Measurements from ENCODE around the gene ADD1. TPM values are rescaled to one million over a fixed set of nuclear protein-coding genes. Genes with fewer than 3 reads are reported as not detected.

The ADD1 gene
- total RNA-seq, 2 experiments from 2014 or later: 196 to 206 TPM

- CTCF ChIA-PET: no interaction called here
- intact Hi-C loops (cut with DNase I, micrococcal nuclease): no loop called here
- Mint-ChIP-seq H3K9me3 (ENCODE audit: low read depth) (no peaks in the 10 kb centered on the region), H3K4me1 (peaks cover 56% of the 10 kb centered on the region), H3K27me3 (no peaks in the 10 kb centered on the region), H3K27ac (peak overlapping the region; percentile 3), H3K4me3 (peak overlapping the region; percentile 62), H3K36me3 (ENCODE audit: low read depth) (peaks cover 35% of the 10 kb centered on the region)
- no peak for ATAC-seq
- POLR2A ChIA-PET: no interaction called here
- DNase-seq: no peak
These were observed 27.2 kb upstream of the ADD1 start for GRCh38 chr4:2816401-2816954.

DNA sequence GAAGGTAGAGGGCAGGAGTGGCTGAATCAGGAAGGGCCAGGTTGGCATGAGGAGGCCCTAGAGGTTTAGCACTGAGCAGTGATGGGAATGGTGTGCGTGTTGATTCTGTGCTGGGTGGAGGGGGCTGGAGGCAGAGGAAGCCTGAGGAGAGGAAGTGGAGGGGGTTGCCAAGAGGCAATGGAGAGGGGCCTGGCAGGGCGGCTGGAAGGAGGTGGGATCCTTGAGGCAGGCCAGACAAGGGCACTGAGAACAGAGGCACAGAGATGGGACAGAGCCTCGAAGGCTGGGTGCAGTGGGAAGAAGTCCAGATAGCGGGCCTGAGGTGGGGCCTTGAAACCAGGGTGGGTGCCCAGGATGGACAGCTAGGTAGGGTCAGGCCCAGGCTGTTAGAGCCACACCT is 26.5 kb upstream of the ADD1 start:
- peaks cover 30% of the 10 kb centered on the region for H3K36me3 Mint-ChIP-seq (ENCODE audit: low read depth)
- POLR2A ChIA-PET: interaction anchor here (0.6 kb wide), 1 partner anchor 27 kb away, joined by 8 read pairs; no protein-coding TSS in a partner anchor
- peak overlapping the region; percentile 3 for H3K27ac Mint-ChIP-seq
- H3K27me3 Mint-ChIP-seq: no peaks in the 10 kb centered on the region
- DNase-seq (no peak), ATAC-seq (no peak)
- H3K4me1 Mint-ChIP-seq: peaks cover 50% of the 10 kb centered on the region
- no peaks in the 10 kb centered on the region for H3K9me3 Mint-ChIP-seq (ENCODE audit: low read depth)
- peak overlapping the region; percentile 62 for H3K4me3 Mint-ChIP-seq
- CTCF ChIA-PET: no interaction called here
- intact Hi-C loops (cut with DNase I, micrococcal nuclease): no loop called here

DNA sequence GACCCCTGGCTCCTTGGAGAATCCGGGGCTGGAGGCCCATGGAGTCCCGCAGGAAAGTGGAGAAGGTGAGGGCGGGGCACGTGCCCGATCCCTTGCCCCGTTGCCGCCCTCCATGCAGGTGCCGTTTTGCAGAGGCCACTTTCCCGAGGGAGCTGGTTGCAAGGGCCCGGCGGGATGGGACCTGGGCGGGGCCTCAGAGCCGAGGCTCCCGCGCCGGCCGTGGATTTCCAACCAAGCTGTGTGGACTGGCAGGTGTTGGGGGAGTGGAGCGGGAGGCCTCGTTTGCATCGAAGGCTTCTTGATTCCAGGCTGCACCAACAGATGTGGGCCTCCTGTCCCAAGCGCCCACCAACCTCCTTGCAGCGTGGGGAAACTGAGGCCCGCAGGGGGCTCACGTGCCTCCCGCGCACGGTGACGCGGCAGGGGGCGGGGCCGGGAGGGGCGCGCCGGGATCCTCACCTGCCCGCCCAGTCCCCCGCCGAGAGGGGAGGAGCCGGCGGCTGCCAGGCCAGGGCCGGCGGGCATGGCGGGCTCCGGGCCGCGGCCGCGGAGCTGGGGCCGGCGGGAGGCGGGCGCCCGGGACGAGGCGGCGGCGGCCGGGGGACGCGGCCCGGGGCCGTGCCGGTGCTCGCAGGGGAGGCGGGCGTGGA is 25.8 kb upstream of the ADD1 start:
- DNase-seq (peak; percentile 53), ATAC-seq (peak; percentile 52)
- Mint-ChIP-seq H3K36me3 (ENCODE audit: low read depth) (peaks cover 30% of the 10 kb centered on the region), H3K4me3 (peak overlapping the region; percentile 62), H3K27me3 (no peaks in the 10 kb centered on the region), H3K9me3 (ENCODE audit: low read depth) (no peaks in the 10 kb centered on the region), H3K27ac (no peak overlapping the region), H3K4me1 (peaks cover 49% of the 10 kb centered on the region)
- POLR2A ChIA-PET: interaction anchor here (1.2 kb wide), 1 partner anchor 136 kb away, joined by 4 read pairs; no protein-coding TSS in a partner anchor
- intact Hi-C loops (cut with DNase I, micrococcal nuclease): no loop called here
- CTCF ChIA-PET: interaction anchor here (0.8 to 1.1 kb wide), 2 partner anchors 21 to 47 kb away, joined by 3 to 4 read pairs; no protein-coding TSS in a partner anchor

DNA sequence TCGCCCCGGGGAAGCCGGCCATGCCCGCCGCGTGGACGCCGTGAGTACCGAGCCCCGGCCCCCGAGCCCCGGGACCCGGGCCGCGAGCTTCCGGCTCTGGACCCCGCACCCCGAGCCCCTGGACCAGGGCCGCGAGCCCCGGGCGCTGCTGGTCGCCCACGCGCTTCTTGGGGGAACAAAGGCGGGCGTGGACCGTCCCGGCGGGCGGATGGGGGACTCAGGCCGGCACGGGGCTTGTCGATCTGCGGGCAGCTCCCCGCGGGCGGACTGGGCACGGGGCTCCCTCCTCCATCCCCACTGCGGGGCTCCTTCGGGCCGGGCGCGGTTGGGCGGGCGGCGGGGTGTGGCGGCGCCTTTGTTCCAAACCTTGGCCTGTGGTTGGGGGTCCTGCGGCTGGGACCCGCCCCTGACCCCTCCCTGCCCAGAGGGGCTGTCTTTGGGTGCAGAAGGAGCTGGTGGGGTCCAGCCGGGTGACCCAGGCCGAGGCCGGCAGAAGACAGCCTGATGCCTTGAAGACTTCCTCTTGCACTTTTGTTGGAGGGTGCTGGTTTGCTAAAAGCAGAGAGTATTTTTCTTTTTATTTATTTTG is 25.2 kb upstream of the ADD1 start:
- ChIA-PET POLR2A (interaction anchor here (0.6 to 1.2 kb wide), 2 partner anchors 136 to 294 kb away, joined by 4 read pairs; no protein-coding TSS in a partner anchor), CTCF (interaction anchor here (0.8 to 1.1 kb wide), 2 partner anchors 21 to 47 kb away, joined by 3 to 4 read pairs; no protein-coding TSS in a partner anchor)
- ATAC-seq (peak; percentile 13), DNase-seq (no peak)
- Mint-ChIP-seq H3K27me3 (no peaks in the 10 kb centered on the region), H3K9me3 (ENCODE audit: low read depth) (no peaks in the 10 kb centered on the region), H3K4me3 (peak overlapping the region; percentile 47), H3K27ac (no peak overlapping the region), H3K4me1 (peaks cover 43% of the 10 kb centered on the region), H3K36me3 (ENCODE audit: low read depth) (peaks cover 26% of the 10 kb centered on the region)
- intact Hi-C loops (cut with DNase I, micrococcal nuclease): no loop called here

- POLR2A ChIA-PET: interaction anchor here (0.6 to 1.2 kb wide), 3 partner anchors 10 to 295 kb away, joined by 3 to 4 read pairs (median 4); no protein-coding TSS in a partner anchor
These were observed 24.1 kb upstream of the ADD1 start for GRCh38 chr4:2819244-2820215.

GRCh38 chr4:2820216-2820982 is 23.2 kb upstream of the ADD1 start:
- ATAC-seq: no peak
- H3K36me3 Mint-ChIP-seq (ENCODE audit: low read depth): peaks cover 27% of the 10 kb centered on the region
- ChIA-PET CTCF (interaction anchor here (0.5 to 0.7 kb wide), 3 partner anchors 20 to 124 kb away, joined by 3 to 5 read pairs (median 3); no protein-coding TSS in a partner anchor), POLR2A (interaction anchor here (0.5 kb wide), 1 partner anchor 525 kb away, joined by 3 read pairs; no protein-coding TSS in a partner anchor)
- DNase-seq: no peak
- H3K4me1 Mint-ChIP-seq: peaks cover 24% of the 10 kb centered on the region
- H3K9me3 Mint-ChIP-seq (ENCODE audit: low read depth): no peaks in the 10 kb centered on the region
- no peak overlapping the region for H3K27ac Mint-ChIP-seq
- intact Hi-C loops (cut with DNase I, micrococcal nuclease): no loop called here
- no peaks in the 10 kb centered on the region for H3K27me3 Mint-ChIP-seq
- no peak overlapping the region for H3K4me3 Mint-ChIP-seq

More at GRCh38 chr4:2819244-2820215, 24.1 kb upstream of the ADD1 start:
- Mint-ChIP-seq H3K4me3 (peak overlapping the region; percentile 47), H3K36me3 (ENCODE audit: low read depth) (peaks cover 23% of the 10 kb centered on the region), H3K9me3 (ENCODE audit: low read depth) (no peaks in the 10 kb centered on the region), H3K27ac (no peak overlapping the region), H3K27me3 (no peaks in the 10 kb centered on the region), H3K4me1 (peaks cover 32% of the 10 kb centered on the region)
- CTCF ChIA-PET: interaction anchor here (0.7 to 1.1 kb wide), 2 partner anchors 46 to 100 kb away, joined by 3 to 4 read pairs; no protein-coding TSS in a partner anchor
- ATAC-seq (no peak), DNase-seq (no peak)
- intact Hi-C loops (cut with DNase I, micrococcal nuclease): no loop called here

- Mint-ChIP-seq H3K9me3 (ENCODE audit: low read depth) (no peaks in the 10 kb centered on the region), H3K27ac (no peak overlapping the region), H3K27me3 (no peaks in the 10 kb centered on the region), H3K36me3 (ENCODE audit: low read depth) (peaks cover 25% of the 10 kb centered on the region), H3K4me1 (peaks cover 5% of the 10 kb centered on the region), H3K4me3 (no peak overlapping the region)
- ATAC-seq (no peak), DNase-seq (no peak)
- intact Hi-C loops (cut with DNase I, micrococcal nuclease): no loop called here
- ChIA-PET CTCF (no interaction called here), POLR2A (no interaction called here)
These were observed 21.0 kb upstream of the ADD1 start for GRCh38 chr4:2822461-2823300.

GRCh38 chr4:2823301-2823670 is 20.4 kb upstream of the ADD1 start:
- Mint-ChIP-seq H3K4me1 (peaks cover 5% of the 10 kb centered on the region), H3K4me3 (no peak overlapping the region), H3K27ac (no peak overlapping the region), H3K36me3 (ENCODE audit: low read depth) (peaks cover 25% of the 10 kb centered on the region), H3K9me3 (ENCODE audit: low read depth) (no peaks in the 10 kb centered on the region), H3K27me3 (no peaks in the 10 kb centered on the region)
- intact Hi-C loops (cut with DNase I, micrococcal nuclease): no loop called here
- DNase-seq: no peak
- POLR2A ChIA-PET: no interaction called here
- no peak for ATAC-seq
- CTCF ChIA-PET: no interaction called here

- no peaks in the 10 kb centered on the region for H3K27me3 Mint-ChIP-seq
- H3K9me3 Mint-ChIP-seq (ENCODE audit: low read depth): no peaks in the 10 kb centered on the region
- no peak for DNase-seq
- peaks cover 29% of the 10 kb centered on the region for H3K36me3 Mint-ChIP-seq (ENCODE audit: low read depth)
- ChIA-PET CTCF (no interaction called here), POLR2A (no interaction called here)
- intact Hi-C loops (cut with DNase I, micrococcal nuclease): no loop called here
- no peak overlapping the region for H3K27ac Mint-ChIP-seq
- H3K4me1 Mint-ChIP-seq: peaks cover 5% of the 10 kb centered on the region
- ATAC-seq: no peak
- H3K4me3 Mint-ChIP-seq: no peak overlapping the region
These were observed 19.8 kb upstream of the ADD1 start for GRCh38 chr4:2823671-2824328.
